Measurements from ENCODE around the gene SPINK5.

SPINK5 gene

GRCh38 chr5:148151872-148152271 lies 88.1 kb downstream of the SPINK5 start:
- no peaks in the 10 kb centered on the region for H3K9me3 Mint-ChIP-seq
- H3K27me3 Mint-ChIP-seq (ENCODE audit: low read depth) = peaks cover 4% of the 10 kb centered on the region
- no peak overlapping the region for H3K4me3 Mint-ChIP-seq

GRCh38 chr5:148152781-148153180 lies 89.0 kb downstream of the SPINK5 start:
- H3K9me3 Mint-ChIP-seq = no peaks in the 10 kb centered on the region
- H3K4me1 Mint-ChIP-seq = no peaks in the 10 kb centered on the region
- no peak overlapping the region for H3K4me3 Mint-ChIP-seq
- no peaks in the 10 kb centered on the region for H3K36me3 Mint-ChIP-seq (ENCODE audit: low read depth)
- no peak overlapping the region for H3K27ac Mint-ChIP-seq
- TF ChIP-seq CTCF (IDR thresholded peaks at IDR 0.05; ENCODE audit: unreplicated experiment in 3 of 3) = no peak
- H3K27me3 Mint-ChIP-seq (ENCODE audit: low read depth) = peaks cover 4% of the 10 kb centered on the region

More at GRCh38 chr5:148151872-148152271, 88.1 kb downstream of the SPINK5 start:
- no peaks in the 10 kb centered on the region for H3K4me1 Mint-ChIP-seq
- H3K27ac Mint-ChIP-seq = no peak overlapping the region
- TF ChIP-seq CTCF (IDR thresholded peaks at IDR 0.05; ENCODE audit: unreplicated experiment in 3 of 3) = no peak
- H3K36me3 Mint-ChIP-seq (ENCODE audit: low read depth) = no peaks in the 10 kb centered on the region

GRCh38 chr5:148156609-148157008 lies 92.8 kb downstream of the SPINK5 start:
- H3K27me3 Mint-ChIP-seq (ENCODE audit: low read depth) = peaks cover 4% of the 10 kb centered on the region
- no peak overlapping the region for H3K4me3 Mint-ChIP-seq
- no peaks in the 10 kb centered on the region for H3K9me3 Mint-ChIP-seq
- H3K36me3 Mint-ChIP-seq (ENCODE audit: low read depth) = no peaks in the 10 kb centered on the region
- H3K27ac Mint-ChIP-seq = no peak overlapping the region
- no peaks in the 10 kb centered on the region for H3K4me1 Mint-ChIP-seq
- TF ChIP-seq CTCF (IDR thresholded peaks at IDR 0.05; ENCODE audit: unreplicated experiment in 3 of 3) = no peak

GRCh38 chr5:148162038-148162437 lies 98.3 kb downstream of the SPINK5 start:
- no peak overlapping the region for H3K27ac Mint-ChIP-seq
- H3K4me3 Mint-ChIP-seq = no peak overlapping the region
- no peaks in the 10 kb centered on the region for H3K4me1 Mint-ChIP-seq
- no peaks in the 10 kb centered on the region for H3K36me3 Mint-ChIP-seq (ENCODE audit: low read depth)
- TF ChIP-seq CTCF (IDR thresholded peaks at IDR 0.05; ENCODE audit: unreplicated experiment in 3 of 3) = no peak
- H3K9me3 Mint-ChIP-seq = no peaks in the 10 kb centered on the region
- no peaks in the 10 kb centered on the region for H3K27me3 Mint-ChIP-seq (ENCODE audit: low read depth)

GRCh38 chr5:148163345-148163744 lies 99.6 kb downstream of the SPINK5 start:
- H3K4me3 Mint-ChIP-seq = no peak overlapping the region
- no peaks in the 10 kb centered on the region for H3K27me3 Mint-ChIP-seq (ENCODE audit: low read depth)
- no peak for TF ChIP-seq CTCF (IDR thresholded peaks at IDR 0.05; ENCODE audit: unreplicated experiment in 3 of 3)

GRCh38 chr5:148166550-148167283 lies 102.9 kb downstream of the SPINK5 start:
- H3K4me3 Mint-ChIP-seq = no peak overlapping the region
- H3K4me1 Mint-ChIP-seq = no peaks in the 10 kb centered on the region
- H3K27me3 Mint-ChIP-seq (ENCODE audit: low read depth) = no peaks in the 10 kb centered on the region
- no peak for TF ChIP-seq CTCF (IDR thresholded peaks at IDR 0.05; ENCODE audit: unreplicated experiment in 3 of 3)
- H3K9me3 Mint-ChIP-seq = no peaks in the 10 kb centered on the region
- H3K27ac Mint-ChIP-seq = no peak overlapping the region
- no peaks in the 10 kb centered on the region for H3K36me3 Mint-ChIP-seq (ENCODE audit: low read depth)

More at GRCh38 chr5:148163345-148163744, 99.6 kb downstream of the SPINK5 start:
- Mint-ChIP-seq H3K4me1 (no peaks in the 10 kb centered on the region), H3K9me3 (no peaks in the 10 kb centered on the region), H3K27ac (no peak overlapping the region), H3K36me3 (ENCODE audit: low read depth) (no peaks in the 10 kb centered on the region)
